MM.1S (cell line): Measurements from ENCODE around the gene PIWIL1.

Experiments
- CTCF ChIP-seq: fragments of 300-600 bp; sonication (generic); IDR thresholded peaks from 2 replicates; pipeline ENCODE4 v1.5.1; 2016; ENCODE audit warnings: antibody characterized with exemption, low read length, mixed read lengths
- EZH2 ChIP-seq: fragments of 300-600 bp; sonication (generic); optimal IDR thresholded peaks from 2 replicates; pipeline ENCODE3; 2017; ENCODE audit warnings: low read depth, mild to moderate bottlenecking, antibody characterized with exemption, low read length, mixed read lengths

GRCh38 chr12:130338794-130339601 is 1.3 kb downstream of the PIWIL1 start:
- TF ChIP-seq EZH2 = no peak
- no peak for TF ChIP-seq CTCF
